ENCODE measurements around the gene BMPR1A.

- TF ChIP-seq CTCF (IDR thresholded peaks at IDR 0.05; ENCODE audit: low read depth, low read length) (no peak), EZH2phosphoT487 (IDR thresholded peaks at IDR 0.05; ENCODE audit: low read depth) (no peak)
These were observed 14.1 kb downstream of the BMPR1A start for GRCh38 chr10:86770412-86770960.

Data from OCI-LY3 (cell line).